Measurements from ENCODE around the gene MOGAT3. TPM values are rescaled to one million over a fixed set of nuclear protein-coding genes. Genes with fewer than 3 reads are reported as not detected.

MOGAT3 gene
- total and polyA plus RNA-seq, 9 of the 15 experiments (the other 6 are each of a cell fraction or from before 2014, with no cell fraction given) = 0.07 to 0.17 (median 0.13) TPM; not detected in 6

- TF ChIP-seq AFF1 (IDR thresholded peaks at IDR 0.05; ENCODE audit: low read depth in 1 of 2, partially characterized antibody in 2 of 2) = no peak
- TF ChIP-seq ELK1 (CRISPR knock-in tag; IDR thresholded peaks at IDR 0.05) = no peak
- peak; percentile 96 to 97 for TF ChIP-seq NRF1 (conservative IDR thresholded peaks at IDR 0.05 in 1 of 2, IDR thresholded peaks at IDR 0.05 in 1 of 2)
- TF ChIP-seq, protein P1, sequence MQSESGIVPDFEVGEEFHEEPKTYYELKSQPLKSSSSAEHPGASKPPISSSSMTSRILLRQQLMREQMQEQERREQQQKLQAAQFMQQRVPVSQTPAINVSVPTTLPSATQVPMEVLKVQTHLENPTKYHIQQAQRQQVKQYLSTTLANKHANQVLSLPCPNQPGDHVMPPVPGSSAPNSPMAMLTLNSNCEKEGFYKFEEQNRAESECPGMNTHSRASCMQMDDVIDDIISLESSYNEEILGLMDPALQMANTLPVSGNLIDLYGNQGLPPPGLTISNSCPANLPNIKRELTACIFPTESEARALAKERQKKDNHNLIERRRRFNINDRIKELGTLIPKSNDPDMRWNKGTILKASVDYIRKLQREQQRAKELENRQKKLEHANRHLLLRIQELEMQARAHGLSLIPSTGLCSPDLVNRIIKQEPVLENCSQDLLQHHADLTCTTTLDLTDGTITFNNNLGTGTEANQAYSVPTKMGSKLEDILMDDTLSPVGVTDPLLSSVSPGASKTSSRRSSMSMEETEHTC (IDR thresholded peaks at IDR 0.05) = no peak
- TF ChIP-seq, protein P2, sequence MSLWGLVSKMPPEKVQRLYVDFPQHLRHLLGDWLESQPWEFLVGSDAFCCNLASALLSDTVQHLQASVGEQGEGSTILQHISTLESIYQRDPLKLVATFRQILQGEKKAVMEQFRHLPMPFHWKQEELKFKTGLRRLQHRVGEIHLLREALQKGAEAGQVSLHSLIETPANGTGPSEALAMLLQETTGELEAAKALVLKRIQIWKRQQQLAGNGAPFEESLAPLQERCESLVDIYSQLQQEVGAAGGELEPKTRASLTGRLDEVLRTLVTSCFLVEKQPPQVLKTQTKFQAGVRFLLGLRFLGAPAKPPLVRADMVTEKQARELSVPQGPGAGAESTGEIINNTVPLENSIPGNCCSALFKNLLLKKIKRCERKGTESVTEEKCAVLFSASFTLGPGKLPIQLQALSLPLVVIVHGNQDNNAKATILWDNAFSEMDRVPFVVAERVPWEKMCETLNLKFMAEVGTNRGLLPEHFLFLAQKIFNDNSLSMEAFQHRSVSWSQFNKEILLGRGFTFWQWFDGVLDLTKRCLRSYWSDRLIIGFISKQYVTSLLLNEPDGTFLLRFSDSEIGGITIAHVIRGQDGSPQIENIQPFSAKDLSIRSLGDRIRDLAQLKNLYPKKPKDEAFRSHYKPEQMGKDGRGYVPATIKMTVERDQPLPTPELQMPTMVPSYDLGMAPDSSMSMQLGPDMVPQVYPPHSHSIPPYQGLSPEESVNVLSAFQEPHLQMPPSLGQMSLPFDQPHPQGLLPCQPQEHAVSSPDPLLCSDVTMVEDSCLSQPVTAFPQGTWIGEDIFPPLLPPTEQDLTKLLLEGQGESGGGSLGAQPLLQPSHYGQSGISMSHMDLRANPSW (CRISPR knock-in tag; IDR thresholded peaks at IDR 0.05) = peak; percentile 3; the same call in 1 of the 2 replicates
- no peak for TF ChIP-seq TSC22D4 (tag; IDR thresholded peaks at IDR 0.05)
- TF ChIP-seq, protein P3, sequence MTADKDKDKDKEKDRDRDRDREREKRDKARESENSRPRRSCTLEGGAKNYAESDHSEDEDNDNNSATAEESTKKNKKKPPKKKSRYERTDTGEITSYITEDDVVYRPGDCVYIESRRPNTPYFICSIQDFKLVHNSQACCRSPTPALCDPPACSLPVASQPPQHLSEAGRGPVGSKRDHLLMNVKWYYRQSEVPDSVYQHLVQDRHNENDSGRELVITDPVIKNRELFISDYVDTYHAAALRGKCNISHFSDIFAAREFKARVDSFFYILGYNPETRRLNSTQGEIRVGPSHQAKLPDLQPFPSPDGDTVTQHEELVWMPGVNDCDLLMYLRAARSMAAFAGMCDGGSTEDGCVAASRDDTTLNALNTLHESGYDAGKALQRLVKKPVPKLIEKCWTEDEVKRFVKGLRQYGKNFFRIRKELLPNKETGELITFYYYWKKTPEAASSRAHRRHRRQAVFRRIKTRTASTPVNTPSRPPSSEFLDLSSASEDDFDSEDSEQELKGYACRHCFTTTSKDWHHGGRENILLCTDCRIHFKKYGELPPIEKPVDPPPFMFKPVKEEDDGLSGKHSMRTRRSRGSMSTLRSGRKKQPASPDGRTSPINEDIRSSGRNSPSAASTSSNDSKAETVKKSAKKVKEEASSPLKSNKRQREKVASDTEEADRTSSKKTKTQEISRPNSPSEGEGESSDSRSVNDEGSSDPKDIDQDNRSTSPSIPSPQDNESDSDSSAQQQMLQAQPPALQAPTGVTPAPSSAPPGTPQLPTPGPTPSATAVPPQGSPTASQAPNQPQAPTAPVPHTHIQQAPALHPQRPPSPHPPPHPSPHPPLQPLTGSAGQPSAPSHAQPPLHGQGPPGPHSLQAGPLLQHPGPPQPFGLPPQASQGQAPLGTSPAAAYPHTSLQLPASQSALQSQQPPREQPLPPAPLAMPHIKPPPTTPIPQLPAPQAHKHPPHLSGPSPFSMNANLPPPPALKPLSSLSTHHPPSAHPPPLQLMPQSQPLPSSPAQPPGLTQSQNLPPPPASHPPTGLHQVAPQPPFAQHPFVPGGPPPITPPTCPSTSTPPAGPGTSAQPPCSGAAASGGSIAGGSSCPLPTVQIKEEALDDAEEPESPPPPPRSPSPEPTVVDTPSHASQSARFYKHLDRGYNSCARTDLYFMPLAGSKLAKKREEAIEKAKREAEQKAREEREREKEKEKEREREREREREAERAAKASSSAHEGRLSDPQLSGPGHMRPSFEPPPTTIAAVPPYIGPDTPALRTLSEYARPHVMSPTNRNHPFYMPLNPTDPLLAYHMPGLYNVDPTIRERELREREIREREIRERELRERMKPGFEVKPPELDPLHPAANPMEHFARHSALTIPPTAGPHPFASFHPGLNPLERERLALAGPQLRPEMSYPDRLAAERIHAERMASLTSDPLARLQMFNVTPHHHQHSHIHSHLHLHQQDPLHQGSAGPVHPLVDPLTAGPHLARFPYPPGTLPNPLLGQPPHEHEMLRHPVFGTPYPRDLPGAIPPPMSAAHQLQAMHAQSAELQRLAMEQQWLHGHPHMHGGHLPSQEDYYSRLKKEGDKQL (CRISPR knock-in tag; IDR thresholded peaks at IDR 0.05; ENCODE audit: borderline replicate concordance) = no peak
- 0 out of 2 replicates have a peak, but pooled peaks have one; percentile 12 for TF ChIP-seq DPF2 (IDR thresholded peaks at IDR 0.05)
- peak; percentile 2; the same call in 1 of the 2 replicates for TF ChIP-seq BHLHE40 (IDR thresholded peaks at IDR 0.05; ENCODE audit: low read length)
- TF ChIP-seq POLR3A (IDR thresholded peaks at IDR 0.05; ENCODE audit: borderline replicate concordance, extremely low read depth, insufficient read depth, insufficient read length) = no peak
- TF ChIP-seq FOXK2 (conservative IDR thresholded peaks at IDR 0.05 in 1 of 2, IDR thresholded peaks at IDR 0.05 in 1 of 2; ENCODE audit: low read depth in 2 of 2) = 0 out of 4 replicates have a peak, but pooled peaks of 1 of the 2 experiments have one; percentile 13
Observed at GRCh38 chr7:101245147-101245668, 44.4 kb upstream of the MOGAT3 start (continued).

Measured in K562 (cell line).